Measurements from ENCODE around the gene ITPK1. TPM values are rescaled to one million over a fixed set of nuclear protein-coding genes. Genes with fewer than 3 reads are reported as not detected.

ITPK1 gene
- total and polyA plus RNA-seq, 10 of the 15 experiments (the other 5 are each of a cell fraction or from before 2014, with no cell fraction given): 1.3 to 73.2 (median 27.0) TPM

DNA sequence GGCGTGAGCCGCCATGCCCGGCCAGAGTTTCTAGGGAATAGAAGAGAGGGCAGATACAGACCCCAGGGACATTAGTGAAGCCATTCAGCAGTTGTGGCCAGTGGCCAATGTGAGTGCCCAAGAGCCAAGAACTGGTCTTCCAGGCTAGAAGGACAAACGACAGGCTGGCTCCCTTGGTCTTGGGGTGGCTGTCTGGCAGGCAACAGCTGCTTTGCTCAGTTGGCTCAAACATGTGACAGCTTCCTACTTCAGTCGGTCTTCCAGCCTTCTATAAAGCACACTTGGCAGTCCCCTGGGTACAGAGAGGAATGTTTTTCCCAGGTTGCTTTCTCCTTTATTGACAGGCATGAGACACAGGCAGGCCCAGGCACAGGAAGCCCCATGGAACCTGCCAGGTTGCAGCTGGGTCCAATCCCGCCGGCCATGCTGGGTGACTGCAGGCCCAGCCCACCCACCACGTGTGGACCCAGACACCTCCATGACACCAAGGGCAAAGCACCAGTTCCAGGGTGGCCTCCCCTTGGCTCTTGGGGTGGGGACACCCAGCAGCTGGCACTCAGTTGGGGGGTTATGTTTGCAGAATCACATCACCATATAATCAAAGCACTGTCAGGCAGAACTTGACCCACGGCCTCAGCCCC, 177.4 kb downstream of the ITPK1 start (continued):
- TF ChIP-seq TARDBP (IDR thresholded peaks at IDR 0.05; ENCODE audit: borderline replicate concordance) (no peak), FOXK2 (IDR thresholded peaks at IDR 0.05) (no peak), POLR2AphosphoS5 (IDR thresholded peaks at IDR 0.05; ENCODE audit: low read length) (no peak), SUPT20H (IDR thresholded peaks at IDR 0.05; ENCODE audit: borderline replicate concordance, control insufficient read depth, low read depth, low read length) (no peak), BRCA1 (IDR thresholded peaks at IDR 0.05; ENCODE audit: low read depth, low read length) (no peak)

DNA sequence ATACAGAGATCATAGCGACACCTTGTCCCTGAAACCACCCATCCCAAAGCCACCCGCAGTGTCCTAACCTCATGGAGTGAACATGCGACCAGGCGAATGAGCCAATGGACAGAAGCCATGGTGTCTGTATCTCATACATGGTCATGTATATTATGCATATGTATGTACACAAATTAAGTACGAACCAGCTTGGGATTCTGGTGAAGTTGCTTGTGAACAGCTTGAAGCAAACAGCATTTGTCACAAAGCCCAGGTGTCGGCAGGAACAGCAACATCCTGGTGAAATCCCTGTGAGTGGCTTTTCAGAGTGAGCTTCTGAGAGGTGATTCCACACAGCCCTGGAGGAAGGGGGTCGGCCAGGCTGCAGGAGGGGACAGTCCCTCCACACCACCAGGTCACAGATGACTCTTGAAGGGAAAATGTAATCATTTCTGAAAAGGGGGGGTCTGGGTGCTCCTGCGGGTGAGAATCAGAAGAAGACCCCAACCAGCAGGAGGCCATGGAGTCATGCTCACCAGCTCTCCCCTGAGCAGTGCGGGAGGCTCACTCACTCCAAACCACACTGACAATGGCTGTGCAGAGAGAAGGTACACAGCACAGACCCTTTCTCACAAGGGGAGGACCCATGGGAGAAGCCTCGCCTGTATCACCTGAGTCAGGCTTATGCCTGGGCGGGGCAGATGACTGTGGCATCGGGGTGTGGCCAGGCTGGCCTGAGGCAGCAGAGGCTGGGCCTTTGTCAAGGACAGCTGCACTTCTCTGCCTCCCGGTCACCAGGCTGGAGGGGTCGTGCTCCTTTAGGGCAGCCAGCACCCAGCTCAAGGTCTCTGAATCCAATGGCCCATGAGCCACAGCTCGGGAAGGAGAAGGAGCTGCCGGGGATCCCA, 178.4 kb downstream of the ITPK1 start:
- H3K79me2 ChIP-seq (ENCODE audit: control insufficient read depth, insufficient read depth, low read length): no peaks in the 10 kb centered on the region
- no peak for FAIRE-seq
- no peaks in the 10 kb centered on the region for H3K27me3 ChIP-seq (replicated peaks in 1 of 2; ENCODE audit: control insufficient read depth in 2 of 2, insufficient read depth in 2 of 2, low read length in 1 of 2)
- H3K9ac ChIP-seq (ENCODE audit: control insufficient read depth, insufficient read depth, low read length): no peak overlapping the region
- H3K4me2 ChIP-seq (ENCODE audit: control insufficient read depth, insufficient read depth): no peak overlapping the region
- 46% methylated on average over 16 of the region's 16 CpGs for WGBS (ENCODE audit: insufficient coverage, insufficient replicate concordance, low lambda C conversion rate, missing lambda C conversion rate)
- H3K36me3 ChIP-seq (ENCODE audit: control insufficient read depth in 2 of 2, insufficient read depth in 2 of 2, low read length in 1 of 2): peaks cover 0 to 8% of the 10 kb centered on the region in 2 experiments; a peak in 3 of 4 replicates
- no peak overlapping the region for H2AFZ ChIP-seq (ENCODE audit: control insufficient read depth, low read depth, low read length)
- CTCF ChIA-PET: interaction anchor here (1.1 kb wide), 1 partner anchor 15 kb away, joined by 4 read pairs; no protein-coding TSS in a partner anchor
- H3K27ac ChIP-seq (ENCODE audit: control insufficient read depth, insufficient read depth): no peak overlapping the region
- H3K4me3 ChIP-seq: no peak overlapping the region
- in situ Hi-C loops (cut with MboI): no loop called here
- no peaks in the 10 kb centered on the region for H4K20me1 ChIP-seq (ENCODE audit: control insufficient read depth, insufficient read depth)
- intact Hi-C loops (cut with micrococcal nuclease; ENCODE audit: unreplicated experiment): no loop called here
- no peaks in the 10 kb centered on the region for H3K9me3 ChIP-seq (replicated peaks; ENCODE audit: control insufficient read depth, insufficient read depth, low read length)
- no TSS peak for BruUV-seq (replicated peaks)
- peak; percentile 42 for ATAC-seq
- DNase-seq (ENCODE audit: low read depth, low spot score): no peak
- POLR2A ChIA-PET: no interaction called here
- SMC1A ChIA-PET (ENCODE audit: uncharacterized antibody, unreplicated experiment): no interaction called here
- RAD21 ChIA-PET (ENCODE audit: unreplicated experiment): no interaction called here
- no peaks in the 10 kb centered on the region for H3K4me1 ChIP-seq (ENCODE audit: control insufficient read depth, insufficient read depth, low read length)
- no peak for TF ChIP-seq CBX5 (IDR thresholded peaks at IDR 0.05; ENCODE audit: low read depth)
- no peak for TF ChIP-seq ZNF24 (IDR thresholded peaks at IDR 0.05)
- no peak for TF ChIP-seq MYC (IDR thresholded peaks at IDR 0.05; ENCODE audit: insufficient read depth, insufficient read length, insufficient replicate concordance, low read length, severe bottlenecking)
- TF ChIP-seq SIX5 (IDR thresholded peaks at IDR 0.05; ENCODE audit: low read depth, low read length, severe bottlenecking): no peak
- TF ChIP-seq NR2C2 (IDR thresholded peaks at IDR 0.05; ENCODE audit: borderline replicate concordance, control insufficient read depth, insufficient read length, low read depth): no peak
- TF ChIP-seq POU2F2 (IDR thresholded peaks at IDR 0.05; ENCODE audit: borderline replicate concordance, low read depth, low read length): no peak
- TF ChIP-seq KAT2A (conservative IDR thresholded peaks at IDR 0.05; ENCODE audit: control insufficient read depth, low read depth, low read length): no peak
- no peak for TF ChIP-seq SRF (IDR thresholded peaks at IDR 0.05; ENCODE audit: low read depth in 2 of 2, low read length in 2 of 2)
- TF ChIP-seq, protein P1, sequence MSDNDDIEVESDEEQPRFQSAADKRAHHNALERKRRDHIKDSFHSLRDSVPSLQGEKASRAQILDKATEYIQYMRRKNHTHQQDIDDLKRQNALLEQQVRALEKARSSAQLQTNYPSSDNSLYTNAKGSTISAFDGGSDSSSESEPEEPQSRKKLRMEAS (IDR thresholded peaks at IDR 0.05; ENCODE audit: low read depth, low read length): no peak
- TF ChIP-seq EZH2 (IDR thresholded peaks at IDR 0.05; ENCODE audit: borderline replicate concordance, control insufficient read depth, low read depth, low read length): no peak
- no peak for TF ChIP-seq HDAC6 (IDR thresholded peaks at IDR 0.05; ENCODE audit: unreplicated experiment)
- TF ChIP-seq, protein P2, sequence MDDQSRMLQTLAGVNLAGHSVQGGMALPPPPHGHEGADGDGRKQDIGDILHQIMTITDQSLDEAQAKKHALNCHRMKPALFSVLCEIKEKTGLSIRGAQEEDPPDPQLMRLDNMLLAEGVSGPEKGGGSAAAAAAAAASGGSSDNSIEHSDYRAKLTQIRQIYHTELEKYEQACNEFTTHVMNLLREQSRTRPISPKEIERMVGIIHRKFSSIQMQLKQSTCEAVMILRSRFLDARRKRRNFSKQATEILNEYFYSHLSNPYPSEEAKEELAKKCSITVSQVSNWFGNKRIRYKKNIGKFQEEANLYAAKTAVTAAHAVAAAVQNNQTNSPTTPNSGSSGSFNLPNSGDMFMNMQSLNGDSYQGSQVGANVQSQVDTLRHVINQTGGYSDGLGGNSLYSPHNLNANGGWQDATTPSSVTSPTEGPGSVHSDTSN (IDR thresholded peaks at IDR 0.05; ENCODE audit: insufficient replicate concordance, low read depth, low read length): no peak
- TF ChIP-seq ZNF207 (IDR thresholded peaks at IDR 0.05; ENCODE audit: borderline replicate concordance): no peak

Data from GM12878 (cell line).